ENCODE measurements around the gene FIG4.
"Not testable (repeated sequence)": the region's sequence is repeated elsewhere in the genome, so short reads cannot be mapped to it uniquely, and the experiment has no call there.

Gene FIG4

GRCh38 chr6:109801794-109802193, 110.7 kb downstream of the FIG4 start:
- DNase-seq = no peak

- no peak for DNase-seq
Observed at GRCh38 chr6:109804020-109804419, 112.9 kb downstream of the FIG4 start.

- DNase-seq = no peak
Observed at GRCh38 chr6:109807881-109808280, 116.8 kb downstream of the FIG4 start.

- DNase-seq = no peak
Observed at GRCh38 chr6:109808837-109809236, 117.7 kb downstream of the FIG4 start.

DNA sequence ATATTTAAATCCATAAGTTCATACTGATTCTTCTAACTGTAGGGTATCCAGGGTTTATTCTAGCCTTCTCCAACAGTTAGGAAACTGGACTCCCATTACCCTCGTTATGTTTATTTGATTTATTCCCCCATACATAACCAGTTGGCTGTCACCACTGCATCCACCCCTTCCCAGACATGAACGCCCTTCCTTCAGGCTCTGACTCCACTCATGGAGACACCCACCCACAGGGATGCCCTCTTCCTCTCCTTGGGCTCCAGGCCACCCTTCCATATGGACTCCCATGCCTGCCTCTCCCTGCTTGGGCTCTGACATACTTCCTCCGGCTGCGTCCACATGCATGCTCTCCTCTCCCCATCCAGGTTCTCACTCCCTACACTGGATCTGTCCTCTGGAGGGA, 124.0 kb downstream of the FIG4 start:
- no peak for DNase-seq

DNA sequence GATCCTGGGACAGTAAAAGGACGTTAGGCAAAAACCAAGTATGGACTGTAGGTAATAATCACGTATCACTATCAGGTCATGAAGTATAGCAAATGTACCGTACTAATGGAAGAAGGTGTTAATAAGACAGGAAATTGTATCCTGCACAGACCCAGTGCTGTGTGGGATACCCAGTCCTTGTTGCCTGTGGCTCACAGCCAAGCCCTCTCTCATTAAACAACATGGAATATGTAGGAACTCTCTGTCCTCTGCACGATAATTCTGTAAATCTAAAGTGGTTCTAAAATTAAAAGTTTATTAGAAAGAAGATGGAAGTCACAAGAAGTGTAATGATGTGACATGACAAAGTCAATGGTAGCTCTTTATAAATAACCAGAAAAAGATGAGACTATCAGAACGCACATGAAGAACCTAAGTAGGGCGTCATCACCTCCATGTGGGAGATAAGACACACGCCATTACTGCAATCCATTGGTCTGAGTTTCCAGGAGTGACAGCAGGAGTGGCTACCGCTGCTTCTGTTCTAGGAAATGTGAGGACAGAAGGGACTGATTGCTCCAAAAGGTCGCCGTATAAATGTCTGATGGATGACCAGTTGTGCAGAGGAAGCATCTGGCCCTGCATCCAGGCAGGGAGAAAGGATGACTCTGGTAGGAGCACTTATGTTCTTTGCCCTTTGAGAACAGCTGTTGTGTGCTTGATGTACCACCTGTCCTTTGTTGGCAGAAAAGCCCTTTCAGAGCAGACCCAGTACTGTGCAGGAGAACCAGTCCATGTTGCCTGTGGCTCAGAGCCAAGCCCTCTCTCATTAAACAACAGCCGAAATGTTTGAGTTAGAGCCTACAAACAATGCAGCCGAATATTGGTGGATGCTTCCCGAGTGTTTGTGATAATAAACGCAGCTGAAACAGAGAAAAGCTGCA, 125.6 kb downstream of the FIG4 start:
- peak; percentile 99 for DNase-seq

DNA sequence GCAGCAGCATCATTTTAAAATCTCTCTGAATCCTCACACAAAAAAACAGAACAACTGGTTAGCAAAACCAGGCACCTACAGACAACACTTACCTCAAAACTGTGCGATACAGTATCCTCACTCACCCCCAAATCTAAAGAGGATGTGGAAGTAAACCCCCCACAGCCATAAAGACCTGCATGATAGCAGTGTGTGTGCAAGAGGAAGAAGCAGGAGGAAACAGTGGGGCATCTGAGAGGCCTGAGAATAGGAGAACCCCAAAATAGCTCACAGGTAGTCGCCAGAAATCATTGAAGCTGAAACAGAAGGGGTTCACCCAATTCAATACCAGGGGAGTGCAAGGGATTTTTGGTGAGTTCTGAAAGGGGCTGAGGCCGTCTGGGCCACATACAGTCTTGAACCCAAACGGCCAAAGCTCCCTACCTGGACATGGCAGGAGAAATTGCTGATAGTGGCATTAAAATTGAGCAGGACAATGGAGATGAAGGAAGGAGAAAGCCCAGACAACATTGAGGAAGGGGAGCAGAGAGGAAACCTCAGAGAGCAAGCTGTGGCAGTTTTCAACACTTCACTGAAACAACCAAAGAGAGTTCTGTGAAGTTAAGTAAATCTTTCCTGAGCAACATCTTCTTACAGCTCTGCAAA, 129.7 kb downstream of the FIG4 start:
- DNase-seq = no peak

- no peak for DNase-seq
Observed at GRCh38 chr6:109821428-109821827, 130.3 kb downstream of the FIG4 start.

GRCh38 chr6:109824105-109824504, 133.0 kb downstream of the FIG4 start:
- no peak for DNase-seq

- no peak for DNase-seq
Observed at GRCh38 chr6:109826551-109826950, 135.5 kb downstream of the FIG4 start.

DNA sequence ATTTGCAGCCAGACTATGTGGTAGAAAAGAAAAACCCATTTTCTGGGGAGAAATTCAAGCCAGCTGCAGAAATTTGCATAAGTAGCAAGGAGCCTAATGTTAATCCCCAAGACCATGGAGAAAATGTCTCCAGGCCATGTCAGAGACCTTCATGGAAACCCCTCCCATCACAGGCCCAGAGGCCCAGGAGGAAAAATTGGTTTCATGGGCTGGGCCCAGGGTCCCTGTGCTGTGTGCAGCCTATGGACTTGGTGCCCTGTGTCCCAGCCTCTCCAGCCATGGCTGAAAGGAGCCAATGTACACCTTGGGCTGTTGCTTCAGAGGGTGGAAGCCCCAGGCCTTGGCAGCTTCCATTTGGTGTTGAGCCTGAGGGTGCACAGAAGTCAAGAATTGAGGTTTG, 140.3 kb downstream of the FIG4 start:
- DNase-seq = not testable (repeated sequence)

- DNase-seq = no peak
Observed at GRCh38 chr6:109834131-109834530, 143.0 kb downstream of the FIG4 start.

- peak; percentile 33 for DNase-seq
Observed at GRCh38 chr6:109834595-109835437, 143.7 kb downstream of the FIG4 start.

DNA sequence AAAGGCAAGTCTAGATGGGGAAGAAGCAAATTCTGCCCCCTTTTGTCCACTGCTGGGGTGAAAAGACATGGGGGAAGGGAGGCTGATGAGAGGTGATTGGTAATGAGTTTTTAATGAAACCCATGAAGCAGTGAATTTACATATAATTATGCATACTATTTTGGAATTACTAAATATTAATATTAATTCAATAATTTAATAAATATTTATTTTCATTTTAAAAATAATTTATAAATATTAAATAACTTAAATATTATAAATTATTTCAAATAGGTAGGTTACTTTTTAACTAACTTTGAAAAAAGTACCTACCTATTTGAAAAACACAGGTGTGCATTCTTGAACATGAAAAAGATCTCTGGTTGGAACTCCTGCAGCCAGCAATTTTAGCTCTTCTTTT, 148.9 kb downstream of the FIG4 start:
- DNase-seq = no peak

GRCh38 chr6:109840796-109841195, 149.7 kb downstream of the FIG4 start:
- DNase-seq = no peak

- no peak for DNase-seq
Observed at GRCh38 chr6:109841869-109842268, 150.8 kb downstream of the FIG4 start.

GRCh38 chr6:109852713-109853112, 161.6 kb downstream of the FIG4 start:
- no peak for DNase-seq

DNA sequence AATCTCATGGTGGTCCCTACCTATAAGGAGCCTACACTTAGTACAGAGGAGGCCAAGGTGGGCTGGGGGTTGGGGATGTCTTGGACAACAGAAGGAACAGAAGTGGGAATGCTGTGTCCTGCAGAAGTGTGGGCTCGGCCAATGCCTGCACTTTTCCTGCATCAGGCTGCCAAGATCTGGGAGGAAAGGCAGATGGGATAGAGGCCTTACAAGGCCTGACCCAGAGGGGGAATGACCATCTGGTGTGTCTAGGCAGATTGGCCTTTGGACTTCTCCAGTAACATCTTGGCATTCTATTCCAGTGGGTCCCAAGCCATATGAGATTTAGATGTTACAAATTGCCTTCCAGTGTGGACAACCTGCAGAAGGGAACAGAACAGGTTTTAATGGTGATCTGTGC, 162.3 kb downstream of the FIG4 start:
- DNase-seq = no peak

DNA sequence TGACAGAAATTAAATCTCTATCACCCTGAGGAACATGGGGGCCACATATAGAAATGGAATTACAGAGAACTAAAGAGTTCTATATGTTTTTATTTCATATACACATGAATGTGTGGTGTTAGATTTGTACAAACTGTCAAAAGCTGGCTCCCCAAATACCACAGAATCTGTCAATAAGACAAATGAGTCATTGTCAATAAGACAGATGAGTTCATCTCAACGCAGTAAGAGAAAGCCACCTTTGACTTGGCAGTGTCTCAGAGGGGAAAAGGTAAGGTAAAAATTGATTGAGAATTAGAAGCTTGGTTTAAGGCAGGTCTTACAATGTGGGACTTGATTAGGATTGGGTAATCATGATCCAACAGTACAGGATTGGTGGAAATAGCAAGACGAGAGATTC, 162.9 kb downstream of the FIG4 start:
- DNase-seq = no peak

GRCh38 chr6:109854541-109855308, 163.6 kb downstream of the FIG4 start:
- no peak for DNase-seq

DNA sequence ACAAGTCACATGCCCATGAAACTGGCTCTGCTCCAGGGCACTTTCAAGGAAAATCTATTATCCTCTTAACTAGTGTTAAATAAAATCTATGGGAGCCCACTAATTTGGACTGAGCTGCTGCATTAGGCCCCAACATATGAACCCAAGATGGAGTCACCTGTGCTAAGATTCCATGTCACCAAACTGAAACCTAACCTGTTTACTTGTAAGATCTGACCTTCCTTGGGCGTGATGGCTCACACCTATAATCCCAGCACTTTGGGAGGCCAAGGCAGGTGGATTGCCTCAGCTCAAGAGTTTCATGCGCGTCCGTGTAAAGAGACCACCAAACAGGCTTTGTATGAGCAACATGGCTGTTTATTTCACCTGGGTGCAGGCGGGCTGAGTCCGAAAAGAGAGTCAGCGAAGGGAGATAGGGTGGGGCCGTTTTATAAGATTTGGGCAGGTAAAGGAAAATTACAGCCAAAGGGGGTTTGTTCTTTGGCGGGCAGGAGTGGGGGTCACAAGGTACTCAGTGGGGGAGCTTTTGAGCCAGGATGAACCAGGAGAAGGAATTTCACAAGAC, 164.5 kb downstream of the FIG4 start:
- not testable (repeated sequence) for DNase-seq

DNA sequence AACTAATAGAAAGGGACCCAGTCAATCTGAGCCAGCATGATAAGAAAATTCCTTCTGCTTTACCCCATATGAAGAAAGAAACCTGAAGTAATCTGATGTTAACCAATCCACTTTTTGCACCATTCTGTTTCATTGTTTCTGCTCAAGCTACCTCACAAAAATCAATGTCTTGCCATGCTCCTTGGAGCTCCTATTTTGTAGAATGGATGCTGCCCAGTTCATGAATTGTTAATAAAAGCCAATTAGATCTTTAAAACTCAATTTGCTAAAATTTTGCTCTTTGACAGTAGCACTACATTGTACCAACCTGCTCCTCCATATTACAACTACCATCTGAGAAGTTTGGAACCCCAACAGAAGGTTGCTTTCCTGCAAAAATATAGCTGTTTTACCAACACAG, 170.8 kb downstream of the FIG4 start:
- DNase-seq = no peak

Data from SHP77 treated with DMSO at 0.1 percent for 48 hours (cell line).